Activated T-cell treated with anti-CD3 and anti-CD28 coated beads, Interleukin-2, amount 50 U/mL, for 72 hours (primary cell): Measurements from ENCODE around the gene ST6GALNAC4. TPM values are rescaled to one million over a fixed set of nuclear protein-coding genes. Genes with fewer than 3 reads are reported as not detected.

Experiments
- ATAC-seq, 2 donors: fragments of 150-1000 bp; cut with Tn5 transposase; replicated peaks in 1 of 2; 2 replicates each; pipeline ENCODE4 v1.10.0; 2021; ENCODE audit warnings: moderate library complexity in 2 of 2, mild to moderate bottlenecking in 1 of 2
- DNase-seq, 2 donors: peaks; one replicate each; pipeline ENCODE4 v3.0.0; 2021 to 2022; ENCODE audit warnings: mixed read lengths in 1 of 2
- H3K27ac Mint-ChIP-seq: one replicate; pipeline ENCODE4 v1.8.0; 2022; ENCODE audit warnings: mild to moderate bottlenecking, moderate library complexity, mixed read lengths
- H3K27me3 Mint-ChIP-seq: one replicate; pipeline ENCODE4 v1.8.0; 2022; ENCODE audit warnings: low read depth, mixed read lengths
- H3K36me3 Mint-ChIP-seq, 2 donors: one replicate each; pipeline ENCODE4 v1.8.0; 2022; ENCODE audit warnings: mixed read lengths in 2 of 2, mild to moderate bottlenecking in 1 of 2; ENCODE audit not compliant: insufficient read depth in 2 of 2
- H3K4me1 Mint-ChIP-seq: one replicate; pipeline ENCODE4 v1.8.0; 2022; ENCODE audit warnings: low read depth, mixed read lengths
- H3K4me3 Mint-ChIP-seq, 2 donors: one replicate each; pipeline ENCODE4 v1.8.0; 2022; ENCODE audit warnings: mild to moderate bottlenecking in 2 of 2, mixed read lengths in 2 of 2, moderate library complexity in 2 of 2
- H3K9me3 Mint-ChIP-seq, 2 donors: one replicate each; pipeline ENCODE4 v1.8.0; 2022; ENCODE audit warnings: mixed read lengths in 2 of 2
- total RNA-seq, 2 donors: library from RNA; stranded (reverse); gene quantifications; one replicate each; pipeline ENCODE4 v1.2.3, GENCODE V29; 2022

Gene ST6GALNAC4
- total RNA-seq, 2 donors from 2014 or later, result 28.1 to 30.5 TPM

- H3K4me3 Mint-ChIP-seq, result peak overlapping the region; percentile 34 to 46
- H3K27ac Mint-ChIP-seq, result no peak overlapping the region
Observed at GRCh38 chr9:127934248-127934647, 17.4 kb upstream of the ST6GALNAC4 start.

GRCh38 chr9:127931092-127931881, 14.4 kb upstream of the ST6GALNAC4 start:
- ATAC-seq (peak; percentile 26), DNase-seq (no peak)
- Mint-ChIP-seq H3K4me3 (peak overlapping the region; percentile 77 to 87), H3K36me3 (peaks cover 2 to 11% of the 10 kb centered on the region in 2 donors), H3K27me3 (peaks cover 17% of the 10 kb centered on the region), H3K27ac (no peak overlapping the region), H3K9me3 (no peaks in the 10 kb centered on the region), H3K4me1 (peaks cover 62% of the 10 kb centered on the region)

More at GRCh38 chr9:127934248-127934647, 17.4 kb upstream of the ST6GALNAC4 start:
- Mint-ChIP-seq H3K36me3 (peaks cover 4 to 12% of the 10 kb centered on the region in 2 donors), H3K4me1 (peaks cover 70% of the 10 kb centered on the region), H3K27me3 (peaks cover 5% of the 10 kb centered on the region), H3K9me3 (no peaks in the 10 kb centered on the region)
- DNase-seq (no peak), ATAC-seq (no peak)

- Mint-ChIP-seq H3K4me3 (peak within 1 kb of the TSS; percentile 77 to 87), H3K4me1 (peaks cover 54% of the 10 kb centered on the region), H3K36me3 (peaks cover 0 to 8% of the 10 kb centered on the region in 2 donors), H3K27ac (no peak within 1 kb of the TSS), H3K9me3 (no peaks in the 10 kb centered on the region), H3K27me3 (peaks cover 24% of the 10 kb centered on the region)
- DNase-seq (peak; percentile 84 to 86), ATAC-seq (peak; percentile 77 to 85)
Observed at GRCh38 chr9:127930231-127931091, 13.6 kb upstream of the ST6GALNAC4 start, which contains the start of gene PIP5KL1. TSS of gene PIP5KL1 (minus strand) at chr9:127930777. CDS start at chr9:127930752, 25 bp downstream.

GRCh38 chr9:127929625-127929979, 12.8 kb upstream of the ST6GALNAC4 start:
- ATAC-seq (no peak), DNase-seq (no peak)
- Mint-ChIP-seq H3K4me3 (peak overlapping the region; percentile 77 to 87), H3K36me3 (peaks cover 0 to 8% of the 10 kb centered on the region in 2 donors), H3K9me3 (no peaks in the 10 kb centered on the region), H3K27me3 (peaks cover 32% of the 10 kb centered on the region), H3K4me1 (peaks cover 50% of the 10 kb centered on the region), H3K27ac (no peak overlapping the region)

- Mint-ChIP-seq H3K27ac (no peak overlapping the region), H3K9me3 (no peaks in the 10 kb centered on the region), H3K27me3 (peaks cover 33% of the 10 kb centered on the region), H3K4me3 (peak overlapping the region; percentile 5 to 36), H3K36me3 (peaks cover 0 to 5% of the 10 kb centered on the region in 2 donors), H3K4me1 (peaks cover 43% of the 10 kb centered on the region)
- DNase-seq (no peak), ATAC-seq (no peak)
Observed at GRCh38 chr9:127928676-127929624, 12.1 kb upstream of the ST6GALNAC4 start.

GRCh38 chr9:127927988-127928675, 11.3 kb upstream of the ST6GALNAC4 start:
- peaks cover 33% of the 10 kb centered on the region for H3K27me3 Mint-ChIP-seq
- no peak overlapping the region for H3K27ac Mint-ChIP-seq
- H3K4me1 Mint-ChIP-seq, result peaks cover 39% of the 10 kb centered on the region
- ATAC-seq (no peak), DNase-seq (no peak)
- H3K4me3 Mint-ChIP-seq, result peak overlapping the region; percentile 41 to 85
- no peaks in the 10 kb centered on the region for H3K9me3 Mint-ChIP-seq
- peaks cover 0 to 4% of the 10 kb centered on the region in 2 donors for H3K36me3 Mint-ChIP-seq

- ATAC-seq, result peak; percentile 43 to 45
- H3K4me3 Mint-ChIP-seq, result peak overlapping the region; percentile 85
- no peaks in the 10 kb centered on the region for H3K9me3 Mint-ChIP-seq
- peaks cover 32% of the 10 kb centered on the region for H3K4me1 Mint-ChIP-seq
- H3K27ac Mint-ChIP-seq, result no peak overlapping the region
- H3K27me3 Mint-ChIP-seq, result peaks cover 33% of the 10 kb centered on the region
- H3K36me3 Mint-ChIP-seq, result no peaks in the 10 kb centered on the region
- peak; percentile 61 to 65 for DNase-seq
Observed at GRCh38 chr9:127927201-127927987, 10.6 kb upstream of the ST6GALNAC4 start.

GRCh38 chr9:127926906-127927200, 10.0 kb upstream of the ST6GALNAC4 start:
- Mint-ChIP-seq H3K27ac (no peak overlapping the region), H3K36me3 (no peaks in the 10 kb centered on the region), H3K4me1 (peaks cover 38% of the 10 kb centered on the region), H3K9me3 (no peaks in the 10 kb centered on the region), H3K27me3 (peaks cover 38% of the 10 kb centered on the region), H3K4me3 (peak overlapping the region; percentile 85)
- DNase-seq (no peak), ATAC-seq (peak; percentile 5 to 7)

GRCh38 chr9:127925959-127926905, 9.4 kb upstream of the ST6GALNAC4 start:
- Mint-ChIP-seq H3K9me3 (no peaks in the 10 kb centered on the region), H3K36me3 (no peaks in the 10 kb centered on the region), H3K4me3 (peak overlapping the region in 1 of 2 donors; percentile 85), H3K4me1 (peaks cover 39% of the 10 kb centered on the region), H3K27ac (no peak overlapping the region), H3K27me3 (peaks cover 38% of the 10 kb centered on the region)
- DNase-seq (no peak), ATAC-seq (no peak)

GRCh38 chr9:127924736-127925444, 8.0 kb upstream of the ST6GALNAC4 start:
- H3K36me3 Mint-ChIP-seq, result no peaks in the 10 kb centered on the region
- peaks cover 34% of the 10 kb centered on the region for H3K27me3 Mint-ChIP-seq
- DNase-seq, result no peak
- H3K4me3 Mint-ChIP-seq, result no peak overlapping the region
- peaks cover 40% of the 10 kb centered on the region for H3K4me1 Mint-ChIP-seq
- H3K27ac Mint-ChIP-seq, result no peak overlapping the region
- H3K9me3 Mint-ChIP-seq, result no peaks in the 10 kb centered on the region
- ATAC-seq, result no peak
